Measurements from ENCODE around the gene RNF212.

RNF212 gene

DNA sequence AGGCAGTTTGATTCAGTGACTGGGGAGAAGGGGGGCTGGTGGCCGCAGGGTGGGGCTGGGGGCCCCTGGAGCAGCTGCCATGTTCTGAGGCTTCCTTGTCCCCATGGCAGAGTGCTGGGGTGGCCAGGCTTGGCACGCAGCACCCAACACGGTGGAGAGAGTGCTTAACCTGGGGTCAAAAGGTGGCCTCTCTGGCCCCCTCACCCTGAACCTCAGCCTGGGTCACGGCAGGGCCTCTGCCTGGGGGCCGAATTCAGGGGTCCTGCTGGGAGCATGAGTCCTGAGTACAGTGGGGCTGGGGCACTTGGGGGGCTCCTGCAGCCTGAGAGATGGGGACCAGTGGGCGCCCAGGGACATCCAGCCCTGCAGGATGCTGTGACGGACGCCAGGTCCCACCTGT, 82.0 kb downstream of the RNF212 start:
- DNase-seq, result no peak

DNA sequence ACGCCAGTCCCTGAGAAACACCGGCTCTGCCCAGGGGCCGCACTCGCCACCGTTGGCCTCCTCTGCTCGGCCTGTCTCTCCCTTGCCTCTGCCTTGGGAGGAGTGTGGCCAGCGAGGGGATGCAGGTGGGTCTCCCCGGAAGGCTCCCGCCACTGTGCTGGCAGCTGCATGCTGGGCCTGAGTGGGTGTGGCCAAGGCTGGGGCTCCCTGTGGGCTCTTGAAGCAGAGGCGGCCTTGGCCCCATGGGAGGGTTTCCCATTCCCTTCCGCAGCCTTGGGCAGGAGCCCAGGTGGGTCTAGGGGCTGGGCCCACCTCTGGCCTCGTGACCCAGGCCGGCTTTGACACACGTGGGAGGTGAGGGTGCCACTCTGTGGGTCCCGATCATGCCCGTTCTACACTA, 82.8 kb downstream of the RNF212 start:
- DNase-seq, result no peak

DNA sequence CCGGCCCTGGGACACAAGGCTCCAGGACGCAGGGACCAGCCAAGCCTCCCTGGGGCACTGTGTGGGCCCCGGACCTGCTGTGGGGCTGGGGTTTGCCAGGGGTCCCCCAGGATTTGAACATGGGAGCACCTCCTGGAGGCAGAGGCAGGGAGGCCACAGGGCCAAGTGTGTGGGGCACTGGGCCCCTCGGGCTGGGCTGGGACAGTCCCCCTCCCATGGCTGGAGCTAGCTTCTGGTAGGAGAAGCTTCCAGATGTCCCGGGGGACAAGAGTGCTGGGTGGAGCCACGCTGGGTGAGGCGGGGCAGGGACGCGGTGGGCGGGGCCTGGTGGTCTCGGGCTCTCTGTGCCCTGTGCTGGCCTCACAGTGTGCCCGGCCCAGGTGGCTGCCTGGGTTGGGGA, 83.3 kb downstream of the RNF212 start:
- DNase-seq, result no peak

DNA sequence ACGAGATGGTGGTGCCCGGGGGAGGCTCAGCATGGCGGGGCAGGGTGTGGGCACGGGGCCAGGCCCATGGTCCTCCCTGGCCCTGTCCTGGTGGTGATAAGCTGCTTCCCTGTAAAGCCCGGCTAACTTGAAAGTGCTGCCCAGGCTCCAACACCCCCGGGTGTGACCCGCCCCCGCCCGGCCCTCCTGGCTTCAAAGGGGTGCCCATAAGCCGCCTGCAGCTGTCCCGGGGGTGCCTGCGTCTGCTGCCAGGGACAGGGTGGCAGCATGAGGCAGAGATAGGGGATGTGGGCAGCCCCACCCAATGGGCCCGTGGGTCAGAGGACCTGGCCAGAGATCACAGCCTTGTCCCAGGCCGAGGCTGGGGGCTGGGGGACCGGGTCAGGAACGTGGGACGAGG, 83.8 kb downstream of the RNF212 start:
- DNase-seq, result no peak

DNA sequence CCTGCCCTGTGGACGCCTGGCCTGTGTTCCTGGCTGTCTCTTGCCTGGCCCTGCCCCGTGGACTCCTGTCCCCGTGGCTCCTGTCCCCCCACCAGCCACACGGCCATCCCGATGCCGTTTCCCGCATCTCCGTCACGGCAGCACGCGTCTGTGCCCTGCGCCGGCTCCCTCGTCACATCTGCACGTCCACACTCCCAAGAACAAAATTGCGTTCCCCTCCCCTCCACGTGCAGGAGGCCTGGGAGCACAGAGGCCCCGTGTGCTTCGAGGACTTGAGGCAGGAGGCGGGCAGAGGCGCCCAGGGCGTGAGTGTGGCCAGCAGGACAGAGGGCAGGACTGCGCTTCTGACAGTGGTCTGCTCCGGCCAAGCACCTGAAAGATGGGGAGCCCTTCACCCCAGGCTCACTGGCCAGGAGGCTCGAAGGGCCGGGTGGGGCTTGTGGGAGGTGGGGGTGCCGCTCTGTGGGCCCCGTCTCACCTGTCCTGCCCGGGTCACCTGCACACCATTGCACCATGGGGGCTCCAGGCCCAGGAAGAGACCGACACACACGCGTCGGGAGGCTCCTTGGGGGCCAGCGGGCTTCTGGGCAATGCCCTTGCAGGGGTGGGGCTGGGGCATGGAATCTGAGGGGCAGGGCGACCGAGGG, 84.7 kb downstream of the RNF212 start:
- DNase-seq, result no peak

DNA sequence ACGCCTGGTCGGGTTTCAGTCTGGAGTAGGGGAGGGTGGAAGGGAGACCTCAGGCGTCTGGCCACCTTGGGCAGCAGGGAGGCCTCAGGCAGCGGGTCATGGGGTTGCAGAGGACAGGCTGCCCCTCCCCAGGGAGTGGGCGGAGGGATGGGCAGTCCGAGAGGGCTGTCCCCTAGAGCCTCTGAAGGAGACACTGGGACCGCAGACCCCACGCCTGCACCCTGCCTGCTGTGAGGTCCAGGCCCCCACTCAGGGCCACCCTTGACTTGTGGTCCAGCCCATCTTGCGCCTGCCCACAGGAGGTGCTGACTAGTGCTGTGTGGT, 85.5 kb downstream of the RNF212 start:
- no peak for DNase-seq

DNA sequence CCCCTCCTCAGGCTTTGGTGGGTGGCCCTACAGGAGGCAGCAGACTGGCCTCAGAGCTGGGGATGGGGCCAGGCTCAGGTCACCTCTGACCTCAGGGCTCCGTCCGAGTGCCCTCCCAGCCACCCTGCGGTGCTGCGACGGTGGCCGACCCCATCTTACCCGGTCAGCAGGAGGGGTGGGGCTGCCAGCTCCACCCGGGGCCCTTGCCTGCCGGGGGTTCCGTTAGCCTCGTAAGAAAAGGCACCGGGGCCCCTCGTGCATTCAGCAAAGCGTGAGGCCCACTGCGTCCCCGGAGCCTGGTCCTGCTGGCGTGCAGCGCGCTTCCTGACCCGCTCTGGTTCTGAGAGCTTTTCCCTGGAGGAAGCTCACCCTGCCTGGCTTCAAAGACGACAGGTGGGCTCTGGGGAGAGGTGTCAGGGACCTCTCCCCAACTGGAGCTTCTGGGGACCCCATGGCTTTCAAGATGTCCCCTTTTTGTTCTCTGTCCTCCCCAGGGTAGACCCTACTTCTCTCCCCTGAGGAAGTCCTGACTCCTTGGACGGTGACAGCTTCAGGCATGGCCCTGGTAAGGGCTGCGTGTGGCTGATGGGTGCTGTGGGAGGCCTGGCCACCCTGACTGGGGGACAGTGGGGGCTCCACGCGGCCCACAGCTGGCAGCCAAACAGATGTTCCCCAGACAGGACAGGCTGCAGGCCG, 86.0 kb downstream of the RNF212 start:
- no peak for DNase-seq

DNA sequence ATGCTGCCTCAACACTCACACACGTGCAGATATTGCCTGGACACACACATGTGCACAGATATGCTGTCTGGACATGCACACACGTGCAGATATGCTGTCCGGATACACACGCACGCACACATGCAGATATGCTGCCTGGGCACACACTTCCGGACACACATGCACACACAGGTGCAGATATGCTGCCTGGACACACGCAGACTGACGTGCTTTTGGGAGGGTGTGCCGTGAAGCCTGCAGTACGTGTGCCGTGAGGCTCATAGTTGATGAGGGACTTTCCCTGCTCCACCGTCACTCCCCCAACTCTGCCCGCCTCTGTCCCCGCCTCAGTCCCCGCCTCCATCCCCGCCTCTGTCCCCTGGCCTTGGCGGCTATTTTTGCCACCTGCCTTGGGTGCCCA, 87.2 kb downstream of the RNF212 start:
- DNase-seq, result peak; percentile 75 to 77

DNA sequence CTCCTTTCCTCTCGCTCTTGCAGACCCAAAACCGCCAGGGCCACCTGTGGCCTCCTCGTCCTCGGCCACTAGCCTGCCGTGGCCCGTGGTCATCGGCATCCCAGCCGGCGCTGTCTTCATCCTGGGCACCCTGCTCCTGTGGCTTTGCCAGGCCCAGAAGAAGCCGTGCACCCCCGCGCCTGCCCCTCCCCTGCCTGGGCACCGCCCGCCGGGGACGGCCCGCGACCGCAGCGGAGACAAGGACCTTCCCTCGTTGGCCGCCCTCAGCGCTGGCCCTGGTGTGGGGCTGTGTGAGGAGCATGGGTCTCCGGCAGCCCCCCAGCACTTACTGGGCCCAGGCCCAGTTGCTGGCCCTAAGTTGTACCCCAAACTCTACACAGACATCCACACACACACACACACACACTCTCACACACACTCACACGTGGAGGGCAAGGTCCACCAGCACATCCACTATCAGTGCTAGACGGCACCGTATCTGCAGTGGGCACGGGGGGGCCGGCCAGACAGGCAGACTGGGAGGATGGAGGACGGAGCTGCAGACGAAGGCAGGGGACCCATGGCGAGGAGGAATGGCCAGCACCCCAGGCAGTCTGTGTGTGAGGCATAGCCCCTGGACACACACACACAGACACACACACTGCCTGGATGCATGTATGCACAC, 88.3 kb downstream of the RNF212 start:
- DNase-seq, result no peak

DNA sequence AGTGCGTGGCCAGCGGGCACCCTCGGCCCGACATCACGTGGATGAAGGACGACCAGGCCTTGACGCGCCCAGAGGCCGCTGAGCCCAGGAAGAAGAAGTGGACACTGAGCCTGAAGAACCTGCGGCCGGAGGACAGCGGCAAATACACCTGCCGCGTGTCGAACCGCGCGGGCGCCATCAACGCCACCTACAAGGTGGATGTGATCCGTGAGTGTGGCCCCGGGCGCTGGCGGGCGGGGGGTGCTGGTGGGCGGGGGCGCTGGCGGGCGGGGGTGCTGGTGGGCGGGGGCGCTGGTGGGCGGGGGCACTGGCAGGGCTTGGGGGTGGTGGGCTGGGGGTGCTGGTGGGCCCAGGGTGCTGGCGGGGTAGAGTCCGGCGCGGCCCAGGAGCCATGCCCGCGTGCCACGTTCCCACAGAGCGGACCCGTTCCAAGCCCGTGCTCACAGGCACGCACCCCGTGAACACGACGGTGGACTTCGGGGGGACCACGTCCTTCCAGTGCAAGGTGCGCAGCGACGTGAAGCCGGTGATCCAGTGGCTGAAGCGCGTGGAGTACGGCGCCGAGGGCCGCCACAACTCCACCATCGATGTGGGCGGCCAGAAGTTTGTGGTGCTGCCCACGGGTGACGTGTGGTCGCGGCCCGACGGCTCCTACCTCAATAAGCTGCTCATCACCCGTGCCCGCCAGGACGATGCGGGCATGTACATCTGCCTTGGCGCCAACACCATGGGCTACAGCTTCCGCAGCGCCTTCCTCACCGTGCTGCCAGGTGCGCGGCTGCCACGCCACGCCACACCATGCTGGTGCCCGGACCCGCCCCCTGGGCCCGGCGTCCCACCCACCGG, 89.2 kb downstream of the RNF212 start:
- no peak for DNase-seq

DNA sequence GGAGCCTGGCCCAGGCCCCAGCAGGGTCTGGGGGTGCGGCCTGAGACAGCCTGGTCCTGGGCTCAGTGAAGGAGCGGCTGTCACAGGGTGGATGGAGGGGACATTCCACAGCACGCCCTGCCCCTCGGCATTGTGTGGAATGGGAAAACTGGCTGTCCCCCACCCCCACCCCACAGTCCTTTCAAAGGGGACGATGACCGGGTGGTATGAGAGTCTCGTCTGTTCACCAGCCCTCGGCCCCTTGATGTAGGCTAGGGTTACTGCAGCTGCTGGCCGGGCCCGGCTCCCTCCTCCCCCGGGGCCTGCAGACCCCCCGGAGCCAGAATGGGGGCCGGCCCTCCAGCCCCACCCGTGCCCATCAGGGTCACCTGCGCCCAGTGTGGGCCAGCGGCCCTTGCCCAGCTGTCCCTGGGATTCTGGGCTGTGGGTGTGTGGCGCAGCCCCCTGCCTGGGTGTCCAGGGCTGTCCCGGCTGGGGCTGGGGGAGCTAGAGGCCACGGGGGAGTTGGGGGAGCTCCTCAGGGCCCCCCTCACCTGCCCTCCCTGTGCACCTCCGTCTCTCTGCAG, 90.2 kb downstream of the RNF212 start:
- DNase-seq, result no peak

DNA sequence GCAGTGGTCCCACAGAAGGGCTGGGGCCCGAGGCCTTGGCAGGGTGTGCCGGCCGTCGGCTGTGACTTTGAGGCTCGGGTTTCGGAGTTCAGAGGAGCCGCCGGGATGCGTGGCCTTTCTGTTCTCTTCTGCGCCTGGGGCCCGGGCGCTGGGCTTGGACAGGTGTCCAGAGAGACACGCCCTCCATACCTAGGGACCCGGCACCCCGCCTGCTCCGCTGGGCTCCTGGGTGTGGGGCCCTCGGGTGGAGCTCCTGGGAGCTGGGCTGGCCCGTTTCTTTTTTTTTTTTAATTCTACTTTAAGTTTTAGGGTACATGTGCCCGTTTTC, 90.7 kb downstream of the RNF212 start:
- no peak for DNase-seq

DNA sequence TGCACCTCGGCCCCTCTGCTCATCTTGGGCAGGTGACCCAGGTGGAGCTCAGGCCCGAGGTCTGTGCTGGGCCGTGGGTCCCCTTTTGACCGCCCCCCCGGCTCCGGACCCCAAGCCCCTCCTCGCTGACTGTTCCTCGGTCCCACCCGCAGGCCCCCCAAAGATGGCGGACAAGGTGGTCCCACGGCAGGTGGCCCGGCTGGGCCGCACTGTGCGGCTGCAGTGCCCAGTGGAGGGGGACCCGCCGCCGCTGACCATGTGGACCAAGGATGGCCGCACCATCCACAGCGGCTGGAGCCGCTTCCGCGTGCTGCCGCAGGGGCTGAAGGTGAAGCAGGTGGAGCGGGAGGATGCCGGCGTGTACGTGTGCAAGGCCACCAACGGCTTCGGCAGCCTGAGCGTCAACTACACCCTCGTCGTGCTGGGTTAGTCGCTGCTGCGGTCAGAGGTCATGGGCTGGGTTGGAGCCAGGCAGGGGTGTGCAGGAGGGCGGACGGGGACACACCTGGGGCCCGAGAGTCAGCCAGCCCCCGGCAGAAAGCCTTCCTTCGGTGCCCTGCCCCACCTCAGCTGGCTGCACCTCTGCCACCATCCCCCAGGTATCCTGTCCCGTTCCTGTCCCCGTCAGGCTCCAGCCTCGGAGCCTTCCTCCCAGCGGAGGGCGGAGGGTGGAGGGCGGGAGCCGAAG, 91.2 kb downstream of the RNF212 start:
- DNase-seq, result no peak
